Astrocyte (in vitro differentiated cells and primary cell): ENCODE results near the gene PILRA. TPM values are rescaled to one million over a fixed set of nuclear protein-coding genes. Genes with fewer than 3 reads are reported as not detected.
A peak's percentile ranks its signal among the peaks of the same experiment; 100 is the strongest.

Experiments
- DNase-seq: peaks from one replicate; pipeline ENCODE4 v3.0.0-alpha.2; 2010; ENCODE audit warnings: low read depth
- FAIRE-seq: peaks from 2 replicates; lab custom pipeline; 2011; peaks lifted over from hg19 to GRCh38; lab: Jason Lieb, UNC
- H2AFZ ChIP-seq: 2 replicates; pipeline ENCODE4 v1.6.0; 2012; ENCODE audit warnings: low read depth, low read length, inconsistent platforms
- H3K27ac ChIP-seq: 2 replicates; pipeline ENCODE4 v1.5.1; 2011; ENCODE audit warnings: low read depth, low read length, inconsistent platforms
- H3K27me3 ChIP-seq: 2 replicates; pipeline ENCODE4 v1.6.0; 2011; ENCODE audit warnings: low read length, inconsistent platforms; ENCODE audit not compliant: insufficient read depth
- H3K36me3 ChIP-seq: 2 replicates; pipeline ENCODE4 v1.5.1; 2011; ENCODE audit warnings: low read length, inconsistent platforms; ENCODE audit not compliant: insufficient read depth
- H3K4me1 ChIP-seq: 2 replicates; pipeline ENCODE4 v1.5.1; 2011; ENCODE audit warnings: low read length, inconsistent platforms; ENCODE audit not compliant: insufficient read depth
- H3K4me2 ChIP-seq: 2 replicates; pipeline ENCODE4 v1.6.0; 2012; ENCODE audit warnings: low read length, inconsistent platforms
- H3K4me3 ChIP-seq: 2 replicates; pipeline ENCODE4 v1.5.1; 2011; ENCODE audit warnings: low read depth, mild to moderate bottlenecking, low read length, inconsistent platforms; ENCODE audit not compliant: insufficient read depth
- H3K79me2 ChIP-seq: 2 replicates; pipeline ENCODE4 v1.6.0; 2012; ENCODE audit warnings: mild to moderate bottlenecking, low read length, inconsistent platforms; ENCODE audit not compliant: insufficient read depth
- H3K9ac ChIP-seq: 2 replicates; pipeline ENCODE4 v1.6.0; 2012; ENCODE audit warnings: mild to moderate bottlenecking, low read length, inconsistent platforms
- H3K9me3 ChIP-seq: 2 replicates; pipeline ENCODE4 v1.5.1; 2012; ENCODE audit warnings: low read depth, mild to moderate bottlenecking, low read length, inconsistent platforms; ENCODE audit not compliant: insufficient read depth
- H4K20me1 ChIP-seq: 2 replicates; pipeline ENCODE4 v1.6.0; 2012; ENCODE audit warnings: low read length, inconsistent platforms; ENCODE audit not compliant: insufficient read depth
- H3K27ac Mint-ChIP-seq: one replicate; pipeline ENCODE4 v1.8.0; 2021; ENCODE audit warnings: mild to moderate bottlenecking, mixed read lengths; ENCODE audit not compliant: unreplicated experiment
- H3K27me3 Mint-ChIP-seq: one replicate; pipeline ENCODE4 v1.8.0; 2021; ENCODE audit warnings: low read depth, mixed read lengths; ENCODE audit not compliant: unreplicated experiment
- H3K36me3 Mint-ChIP-seq: one replicate; pipeline ENCODE4 v1.8.0; 2021; ENCODE audit warnings: low read depth, mixed read lengths; ENCODE audit not compliant: unreplicated experiment
- H3K4me1 Mint-ChIP-seq: one replicate; pipeline ENCODE4 v1.8.0; 2021; ENCODE audit warnings: low read depth, mixed read lengths; ENCODE audit not compliant: unreplicated experiment
- H3K4me3 Mint-ChIP-seq: one replicate; pipeline ENCODE4 v1.8.0; 2021; ENCODE audit warnings: mild to moderate bottlenecking, moderate library complexity, mixed read lengths; ENCODE audit not compliant: unreplicated experiment
- H3K9me3 Mint-ChIP-seq: one replicate; pipeline ENCODE4 v1.8.0; 2021; ENCODE audit warnings: mild to moderate bottlenecking, mixed read lengths; ENCODE audit not compliant: unreplicated experiment
- CTCF ChIP-seq: IDR thresholded peaks from 2 replicates; pipeline ENCODE4 v1.5.1; 2011; ENCODE audit warnings: low read depth, mild to moderate bottlenecking, inconsistent platforms, low read length, moderate library complexity; ENCODE audit not compliant: insufficient read depth
- EZH2 ChIP-seq: IDR thresholded peaks from 2 replicates; pipeline ENCODE4 v1.6.1; 2012; ENCODE audit warnings: mild to moderate bottlenecking, low read length, inconsistent platforms; ENCODE audit not compliant: insufficient read depth
- total RNA-seq: library from RNA; stranded (reverse); gene quantifications from 2 replicates; pipeline ENCODE4 v1.2.1, GENCODE V29; 2021

Gene PILRA
- total RNA-seq, 1 donor from 2014 or later, result 2.3 TPM

- Histone ChIP-seq H3K9me3 (no peaks in the 10 kb centered on the region), H3K4me2 (no peak within 1 kb of the TSS), H2AFZ (no peak within 1 kb of the TSS), H3K4me1 (no peaks in the 10 kb centered on the region), H3K4me3 (no peak within 1 kb of the TSS), H3K9ac (no peak within 1 kb of the TSS), H3K36me3 (peaks cover 51% of the 10 kb centered on the region), H4K20me1 (peaks cover 19% of the 10 kb centered on the region), H3K27ac (no peak within 1 kb of the TSS), H3K27me3 (no peaks in the 10 kb centered on the region), H3K79me2 (no peaks in the 10 kb centered on the region)
- H3K9me3 Mint-ChIP-seq, result no peaks in the 10 kb centered on the region
- peaks cover 32% of the 10 kb centered on the region for H3K36me3 Mint-ChIP-seq
- DNase-seq (no peak), FAIRE-seq (no peak)
- no peak within 1 kb of the TSS for H3K27ac Mint-ChIP-seq
- no peak for TF ChIP-seq EZH2
- H3K4me1 Mint-ChIP-seq, result no peaks in the 10 kb centered on the region
- no peaks in the 10 kb centered on the region for H3K27me3 Mint-ChIP-seq
- H3K4me3 Mint-ChIP-seq, result no peak within 1 kb of the TSS
Observed at GRCh38 chr7:100358027-100358856, 15.0 kb upstream of the PILRA start, which contains the start of gene PILRB. Gene PILRB, plus strand, starts transcription at chr7:100358117. Its CDS starts 186 bp downstream, at chr7:100358303.

GRCh38 chr7:100358857-100359212, 14.5 kb upstream of the PILRA start:
- Histone ChIP-seq H3K27ac (no peak overlapping the region), H3K4me2 (no peak overlapping the region), H3K27me3 (no peaks in the 10 kb centered on the region), H4K20me1 (peaks cover 15% of the 10 kb centered on the region), H2AFZ (no peak overlapping the region), H3K36me3 (peaks cover 52% of the 10 kb centered on the region), H3K79me2 (no peaks in the 10 kb centered on the region), H3K4me1 (no peaks in the 10 kb centered on the region), H3K9me3 (no peaks in the 10 kb centered on the region), H3K9ac (no peak overlapping the region), H3K4me3 (no peak overlapping the region)
- Mint-ChIP-seq H3K36me3 (peaks cover 36% of the 10 kb centered on the region), H3K9me3 (no peaks in the 10 kb centered on the region), H3K4me1 (no peaks in the 10 kb centered on the region), H3K27ac (no peak overlapping the region), H3K27me3 (no peaks in the 10 kb centered on the region), H3K4me3 (no peak overlapping the region)
- TF ChIP-seq CTCF, result no peak
- FAIRE-seq, result no peak
- no peak for DNase-seq

- H3K79me2 ChIP-seq, result no peaks in the 10 kb centered on the region
- H3K36me3 ChIP-seq, result peaks cover 48% of the 10 kb centered on the region
- H3K9me3 ChIP-seq, result no peaks in the 10 kb centered on the region
- H3K9me3 Mint-ChIP-seq, result no peaks in the 10 kb centered on the region
- H3K9ac ChIP-seq, result no peak overlapping the region
- H3K36me3 Mint-ChIP-seq, result peaks cover 38% of the 10 kb centered on the region
- no peaks in the 10 kb centered on the region for H3K4me1 Mint-ChIP-seq
- no peak for TF ChIP-seq CTCF
- TF ChIP-seq EZH2, result no peak
- DNase-seq (no peak), FAIRE-seq (no peak)
- H3K27ac ChIP-seq, result no peak overlapping the region
- peak overlapping the region; percentile 48 for H3K27ac Mint-ChIP-seq
- H2AFZ ChIP-seq, result no peak overlapping the region
- no peaks in the 10 kb centered on the region for H3K27me3 Mint-ChIP-seq
- no peaks in the 10 kb centered on the region for H3K27me3 ChIP-seq
- no peak overlapping the region for H3K4me3 Mint-ChIP-seq
- H3K4me3 ChIP-seq, result no peak overlapping the region
- peaks cover 8% of the 10 kb centered on the region for H4K20me1 ChIP-seq
- H3K4me2 ChIP-seq, result no peak overlapping the region
- no peaks in the 10 kb centered on the region for H3K4me1 ChIP-seq
Observed at GRCh38 chr7:100360135-100360854, 13.0 kb upstream of the PILRA start.
